ENCODE data around the gene CHEK1. TPM values are rescaled to one million over a fixed set of nuclear protein-coding genes. Genes with fewer than 3 reads are reported as not detected.

Gene CHEK1
- total and polyA plus RNA-seq, 2 of the 8 experiments (the other 6 are each of a cell fraction or from before 2014, with no cell fraction given) = 37.7 to 133 TPM

DNA sequence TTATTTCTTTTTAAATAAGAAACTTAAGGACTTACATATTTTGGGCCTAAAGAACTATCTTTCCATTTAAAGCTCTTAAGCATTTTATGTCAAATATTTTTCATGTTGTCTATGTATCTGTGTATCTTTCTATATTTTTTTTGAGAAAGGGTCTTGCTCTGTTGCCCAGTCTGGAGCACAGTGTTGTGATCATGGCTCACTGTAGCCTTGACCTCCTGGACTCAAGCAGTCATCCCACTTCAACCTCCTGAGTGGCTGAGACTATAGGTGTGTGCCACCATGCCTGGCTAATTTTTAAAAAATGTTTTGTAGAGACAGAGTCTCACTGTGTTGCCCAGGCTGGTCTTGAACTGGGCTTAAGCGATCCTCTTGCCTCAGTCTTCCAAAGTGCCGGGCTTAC is 24.3 kb upstream of the CHEK1 start:
- no peak for FAIRE-seq

More for the DNA sequence above, 24.3 kb upstream of the CHEK1 start:
- no peak overlapping the region for H3K56ac ChIP-seq (replicated peaks; ENCODE audit: insufficient read length, low read depth, low read length)
- 89% methylated on average over 2 of the region's 2 CpGs; no CpG with 5 or more reads in 1 of the 2 experiments for WGBS, 2 experiments (ENCODE audit: extremely low coverage in 1 of 2, insufficient coverage in 1 of 2, insufficient read length in 1 of 2, insufficient replicate concordance in 2 of 2, low coverage in 1 of 2, low lambda C conversion rate in 2 of 2, missing lambda C conversion rate in 1 of 2)
- no peak overlapping the region for H3K18ac ChIP-seq (ENCODE audit: extremely low read depth, low read length)
- H3K14ac ChIP-seq (ENCODE audit: insufficient read length) = no peak overlapping the region
- H4K8ac ChIP-seq (ENCODE audit: extremely low read depth, insufficient read depth, low read length) = no peak overlapping the region
- H3K79me2 ChIP-seq (ENCODE audit: control insufficient read depth in 1 of 2, insufficient read depth in 2 of 2, low read length in 2 of 2) = peaks cover 2 to 12% of the 10 kb centered on the region in 2 experiments; a peak in 2 of 4 replicates
- no peak overlapping the region for H4K91ac ChIP-seq (replicated peaks; ENCODE audit: insufficient read length, low read length)
- no peak overlapping the region for H2BK15ac ChIP-seq (ENCODE audit: low read length)
- H2AFZ ChIP-seq (ENCODE audit: low read length) = no peak overlapping the region
- no peaks in the 10 kb centered on the region for H3K23me2 ChIP-seq (ENCODE audit: low read depth, low read length)
- no peak overlapping the region for H3K4me2 ChIP-seq (ENCODE audit: insufficient read depth in 1 of 2, low read depth in 2 of 2, low read length in 2 of 2)
- no peak for DNase-seq (ENCODE audit: low read depth in 1 of 2, low spot score in 2 of 2)
- no peaks in the 10 kb centered on the region for H3K4me1 ChIP-seq (replicated peaks in 1 of 4; ENCODE audit: control insufficient read depth in 3 of 4, insufficient read depth in 4 of 4, low read length in 3 of 4)
- no peak overlapping the region for H2BK5ac ChIP-seq (ENCODE audit: low read depth, low read length)
- no peak overlapping the region for H2BK20ac ChIP-seq (ENCODE audit: low read length)
- H2AK5ac ChIP-seq (ENCODE audit: low read depth, low read length) = no peak overlapping the region
- POLR2A ChIA-PET (ENCODE audit: partially characterized antibody) = interaction anchor here (1.2 kb wide), 1 partner anchor 31 kb away, joined by 3 read pairs; the partner anchor contains the start of gene EI24
- no peak overlapping the region for H3K27ac ChIP-seq (ENCODE audit: low read depth, low read length)
- H3K9me3 ChIP-seq (ENCODE audit: insufficient read depth in 2 of 2, low read depth in 1 of 2, low read length in 1 of 2) = no peaks in the 10 kb centered on the region
- no peaks in the 10 kb centered on the region; the same call in 1 of the 2 replicates for H3K79me1 ChIP-seq (ENCODE audit: low read depth, low read length)
- no peaks in the 10 kb centered on the region for H3K27me3 ChIP-seq (replicated peaks in 1 of 4; ENCODE audit: control insufficient read depth in 3 of 4, extremely low read depth in 1 of 4, insufficient read depth in 3 of 4, low read length in 3 of 4)
- no peak overlapping the region for H2BK12ac ChIP-seq (ENCODE audit: low read depth, low read length)
- no peak overlapping the region for H3K4ac ChIP-seq (replicated peaks; ENCODE audit: insufficient read length, low read depth, low read length)
- H4K5ac ChIP-seq (ENCODE audit: insufficient read length, low read depth, low read length) = no peak overlapping the region
- H2BK120ac ChIP-seq (replicated peaks; ENCODE audit: low read depth, low read length) = no peak overlapping the region
- H4K20me1 ChIP-seq (replicated peaks in 1 of 2; ENCODE audit: control insufficient read depth in 1 of 2, insufficient read depth in 2 of 2, low read length in 2 of 2) = peaks cover 0 to 3% of the 10 kb centered on the region in 2 experiments
- peaks cover 23 to 72% (median 50%) of the 10 kb centered on the region in 4 experiments for H3K36me3 ChIP-seq (ENCODE audit: control insufficient read depth in 2 of 4, insufficient read depth in 4 of 4, low read length in 3 of 4)
- TF ChIP-seq MAX (IDR thresholded peaks at IDR 0.05) (no peak), SP1 (IDR thresholded peaks at IDR 0.05; ENCODE audit: low read depth, low read length) (no peak), RNF2 (IDR thresholded peaks at IDR 0.05; ENCODE audit: borderline replicate concordance, low read depth, low read length, missing control alignments, poor library complexity, severe bottlenecking) (no peak), RFX5 (IDR thresholded peaks at IDR 0.05; ENCODE audit: borderline replicate concordance, low read depth, low read length) (no peak), SIN3A (conservative IDR thresholded peaks at IDR 0.05 in 1 of 2, IDR thresholded peaks at IDR 0.05 in 1 of 2; ENCODE audit: low read depth in 1 of 2, low read length in 2 of 2) (no peak), RBBP5 (IDR thresholded peaks at IDR 0.05; ENCODE audit: borderline replicate concordance, low read depth, low read length) (no peak)
- H3K23ac ChIP-seq (ENCODE audit: insufficient read length) = no peak overlapping the region
- CTCF ChIA-PET (ENCODE audit: partially characterized antibody) = interaction anchor here (1.2 kb wide), 1 partner anchor 178 kb away, joined by 3 read pairs; no protein-coding TSS in a partner anchor
- no peak overlapping the region for H3K4me3 ChIP-seq (ENCODE audit: extremely low read depth in 1 of 4, insufficient read depth in 2 of 4, low read depth in 3 of 4, low read length in 4 of 4)
- no peak overlapping the region for H3K9ac ChIP-seq (replicated peaks in 1 of 4; ENCODE audit: extremely low read depth in 1 of 4, low read depth in 3 of 4, low read length in 3 of 4)
